HG03097 (cell line): ENCODE measurements around the gene MAP2K5.

ENCODE experiments used
- ATAC-seq: cut with Tn5 transposase; IDR thresholded peaks from one replicate; pipeline ENCODE4 v1.9.1; 2021; ENCODE audit not compliant: unreplicated experiment, low FRiP score

MAP2K5 gene

GRCh38 chr15:67716171-67716570 is 173.7 kb downstream of the MAP2K5 start:
- ATAC-seq = no peak

- ATAC-seq = no peak
These were observed 175.3 kb downstream of the MAP2K5 start for GRCh38 chr15:67717776-67718175.

- ATAC-seq = no peak
These were observed 176.9 kb downstream of the MAP2K5 start for GRCh38 chr15:67719330-67719959.

GRCh38 chr15:67720556-67721175 is 178.2 kb downstream of the MAP2K5 start:
- no peak for ATAC-seq

- no peak for ATAC-seq
These were observed 179.7 kb downstream of the MAP2K5 start for GRCh38 chr15:67722030-67722817.

- ATAC-seq = no peak
These were observed 181.0 kb downstream of the MAP2K5 start for GRCh38 chr15:67723294-67724024.

DNA sequence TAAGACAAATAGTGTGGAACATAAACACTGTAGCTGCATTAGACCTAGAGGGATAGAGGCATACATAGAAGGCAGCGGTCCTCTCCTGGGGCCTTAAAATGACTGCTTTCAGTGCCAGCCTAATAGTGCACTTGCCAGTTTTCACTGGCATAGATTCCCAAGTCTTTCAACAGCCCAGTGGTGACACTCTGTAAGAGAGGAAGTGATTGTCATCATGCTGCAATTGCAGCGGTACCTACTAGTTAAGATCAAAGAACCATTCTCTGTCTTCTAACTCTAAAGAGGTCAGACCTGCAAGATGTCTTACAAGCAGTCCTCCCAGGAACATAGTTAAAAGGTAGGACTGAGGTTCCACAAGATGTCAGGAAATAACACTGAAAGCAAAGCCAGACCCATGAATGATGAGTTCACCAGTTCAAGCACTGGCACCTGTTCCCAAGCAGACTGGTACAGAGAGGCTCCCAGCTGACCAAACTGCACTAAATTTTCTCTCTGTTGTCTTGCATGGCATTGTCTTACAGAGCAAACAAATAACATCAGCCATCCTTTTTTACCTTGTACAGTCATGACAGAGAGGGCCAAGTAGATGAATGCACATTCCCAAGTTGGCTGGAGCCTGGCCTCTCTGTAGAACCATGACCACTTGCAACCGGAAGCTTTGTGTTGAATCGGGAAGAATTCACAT is 182.3 kb downstream of the MAP2K5 start:
- no peak for ATAC-seq

DNA sequence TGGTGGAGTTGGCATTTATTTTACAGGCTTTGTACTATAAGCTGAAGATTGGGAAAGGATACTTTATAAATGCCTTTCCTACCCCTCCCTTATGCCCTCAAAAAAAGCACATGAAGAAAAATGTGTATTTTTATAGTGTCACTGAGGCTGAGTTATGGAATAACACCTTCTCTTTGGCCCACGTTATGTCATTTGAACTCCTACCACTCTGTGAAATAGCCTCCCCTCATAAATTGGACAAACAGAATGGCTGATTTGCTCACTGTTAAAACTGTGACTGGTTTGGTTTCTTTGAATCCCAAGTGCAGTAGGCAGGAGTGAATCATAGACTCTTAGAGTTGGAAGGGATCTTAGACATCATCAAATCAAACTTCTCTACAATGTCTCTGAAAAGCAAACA is 187.6 kb downstream of the MAP2K5 start:
- no peak for ATAC-seq

DNA sequence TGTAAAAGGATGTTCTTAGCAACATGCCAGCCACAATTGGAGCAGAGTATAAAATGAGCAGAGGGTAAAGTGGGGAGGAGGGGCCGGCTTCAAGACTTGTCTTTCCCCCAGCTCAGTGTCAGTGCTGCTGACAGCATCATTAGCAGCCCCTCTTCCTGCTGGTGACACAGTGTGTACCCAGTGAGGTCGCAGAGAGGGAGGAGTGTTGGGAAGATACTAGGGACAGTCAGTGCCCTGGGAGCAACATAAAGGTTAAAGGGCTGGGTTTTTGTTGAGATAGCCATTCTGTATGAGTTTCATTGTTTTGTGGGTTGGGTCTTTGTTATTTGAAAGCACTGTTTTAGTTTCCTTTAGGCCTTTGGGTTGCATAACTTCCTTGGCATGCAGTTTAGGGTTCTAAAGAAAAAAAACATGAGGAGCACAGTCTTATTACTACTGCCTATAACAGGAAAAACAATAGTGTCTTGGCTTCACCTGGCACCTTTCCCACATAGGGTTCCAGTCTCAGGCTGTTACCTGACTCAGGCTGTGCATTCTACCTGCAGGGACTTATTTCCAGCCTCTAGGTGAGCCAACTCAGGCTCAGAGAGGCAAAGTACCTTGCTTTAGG is 188.7 kb downstream of the MAP2K5 start:
- ATAC-seq = no peak

DNA sequence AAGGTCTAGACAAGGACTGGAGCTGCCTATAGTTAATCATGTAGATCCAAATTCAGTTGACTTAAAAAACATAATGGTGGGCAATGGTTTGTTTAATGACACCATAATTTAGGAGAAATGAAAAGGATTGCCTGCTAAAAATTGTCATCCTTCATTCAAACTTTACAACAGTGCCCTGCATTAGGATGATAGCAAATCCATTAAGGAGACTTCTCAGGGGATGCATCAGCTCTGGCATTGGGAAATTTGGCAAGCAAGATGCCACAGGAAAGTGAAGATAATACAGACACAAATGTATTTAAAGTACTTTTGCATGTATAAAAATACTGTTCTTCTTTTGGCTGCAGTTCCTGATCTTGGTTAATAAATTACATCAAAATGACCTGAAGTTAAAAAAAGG is 189.7 kb downstream of the MAP2K5 start:
- no peak for ATAC-seq

DNA sequence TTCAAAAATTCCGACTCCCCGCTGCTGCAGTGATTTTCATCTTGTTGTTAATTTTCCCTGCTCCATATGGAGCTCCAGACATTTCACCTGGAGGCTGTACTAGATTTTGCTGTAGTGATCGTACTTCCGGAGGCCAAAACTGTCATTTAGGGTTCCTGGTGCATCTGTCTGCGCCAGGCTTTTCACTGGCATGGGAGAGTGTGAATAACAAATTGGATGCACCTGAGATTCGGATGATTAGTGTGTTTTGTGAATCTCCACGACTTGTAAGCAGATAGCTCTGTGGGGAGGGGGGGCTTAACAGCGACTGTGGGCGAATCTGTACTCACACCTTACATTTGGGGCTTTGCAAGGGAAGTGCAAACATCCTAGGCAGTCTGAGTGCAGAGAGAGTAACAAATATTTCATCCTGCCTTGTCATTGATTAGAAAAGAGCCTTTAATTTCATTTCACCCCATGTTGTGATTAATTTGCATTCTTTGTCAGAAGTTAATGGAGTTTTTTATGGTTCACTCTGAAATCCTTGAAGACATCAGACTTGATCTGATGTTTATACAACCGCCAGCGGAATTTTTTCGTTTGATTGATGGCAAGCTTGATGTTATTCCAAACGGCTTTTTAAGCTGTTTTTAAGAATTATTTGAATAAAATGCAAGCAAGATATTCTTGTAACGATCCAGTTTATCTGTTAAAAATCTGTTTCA is 190.3 kb downstream of the MAP2K5 start:
- ATAC-seq = no peak

DNA sequence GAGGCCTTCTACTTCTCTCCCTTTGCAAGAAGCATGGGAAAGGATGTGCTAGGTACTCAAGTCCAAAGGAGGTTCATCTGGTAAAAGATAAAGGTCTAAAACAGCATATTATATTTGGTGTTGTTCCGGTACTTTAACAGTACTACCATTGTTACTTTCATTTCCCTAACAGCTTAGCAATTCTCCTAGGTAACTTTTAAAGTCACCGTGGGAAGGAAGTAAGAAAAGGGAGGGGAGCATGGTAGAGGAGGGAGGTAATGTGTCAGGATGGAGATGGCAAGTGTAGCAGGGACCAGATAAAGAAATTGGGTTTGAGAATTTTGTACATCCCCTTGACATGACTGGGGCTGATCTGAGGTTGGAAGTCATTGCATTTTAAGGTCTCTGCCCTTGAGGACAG is 193.4 kb downstream of the MAP2K5 start:
- no peak for ATAC-seq

- ATAC-seq = no peak
These were observed 194.3 kb downstream of the MAP2K5 start for GRCh38 chr15:67736810-67737209.

DNA sequence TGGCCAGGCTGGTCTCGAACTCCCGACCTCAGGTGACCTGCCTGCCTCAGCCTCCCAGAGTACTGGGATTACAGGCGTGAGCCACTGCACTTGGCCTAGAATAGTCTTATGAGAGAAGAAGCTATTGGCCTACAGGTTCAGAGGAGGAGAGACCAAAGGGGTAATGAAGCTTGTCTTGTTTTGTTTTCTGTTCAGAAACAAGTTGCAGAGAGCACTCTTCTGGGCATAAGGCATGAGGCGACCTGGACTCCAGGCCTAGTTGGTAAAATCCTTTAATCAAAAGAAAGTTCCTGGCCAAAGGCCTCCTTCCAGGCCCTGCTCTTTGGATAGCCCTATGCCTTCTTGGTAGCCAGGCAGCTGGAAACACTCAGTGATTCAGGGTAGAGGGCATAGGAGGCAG is 195.6 kb downstream of the MAP2K5 start:
- no peak for ATAC-seq

- no peak for ATAC-seq
These were observed 197.9 kb downstream of the MAP2K5 start for GRCh38 chr15:67740405-67740804.

- ATAC-seq = no peak
These were observed 198.8 kb downstream of the MAP2K5 start for GRCh38 chr15:67741308-67741707.

- no peak for ATAC-seq
These were observed 201.1 kb downstream of the MAP2K5 start for GRCh38 chr15:67743558-67743957.

- no peak for ATAC-seq
These were observed 202.0 kb downstream of the MAP2K5 start for GRCh38 chr15:67744331-67745072.
